Skin epidermis (tissue), 12 donors: ENCODE measurements around the gene GPRIN3.
A peak's percentile ranks its signal among the peaks of the same experiment; 100 is the strongest.

Experiments
- H3K27ac ChIP-seq, 21 experiments: fragments of 200-600 bp; sonication (generic) in 11 of 21; one replicate each; pipeline ENCODE4 v1.5.0; 2020; ENCODE audit warnings: mild to moderate bottlenecking in 3 of 21, inconsistent platforms in 2 of 21, moderate library complexity in 2 of 21
- H3K4me3 ChIP-seq, 7 experiments: fragments of 200-600 bp; sonication (generic) in 2 of 7; one replicate each; pipeline ENCODE4 v1.5.0; 2020; ENCODE audit warnings: inconsistent platforms in 2 of 7, mild to moderate bottlenecking in 2 of 7, moderate library complexity in 1 of 7

Gene GPRIN3

DNA sequence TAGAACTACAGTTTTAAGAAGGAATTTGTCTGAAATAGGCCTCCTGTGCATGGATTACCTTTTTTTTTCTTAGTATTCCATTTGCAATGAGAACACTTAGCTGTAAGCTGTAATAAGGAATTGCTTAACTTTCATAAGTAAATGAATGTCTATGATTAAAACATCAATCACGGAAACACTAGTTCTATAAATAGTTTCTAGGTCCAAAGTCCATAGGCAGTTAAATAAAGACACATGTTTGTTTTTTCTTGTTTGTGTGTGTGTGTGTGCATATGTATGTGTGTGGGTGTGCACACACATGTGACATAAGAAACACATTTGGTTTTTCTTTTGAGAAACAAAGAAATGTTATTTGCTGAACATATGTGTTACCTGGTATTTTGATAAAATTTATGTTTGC is 11.2 kb downstream of the GPRIN3 start:
- peak overlapping the region in 7 of 21 experiments; percentile 4 to 91 (median 76) for H3K27ac ChIP-seq
- no peak overlapping the region for H3K4me3 ChIP-seq

DNA sequence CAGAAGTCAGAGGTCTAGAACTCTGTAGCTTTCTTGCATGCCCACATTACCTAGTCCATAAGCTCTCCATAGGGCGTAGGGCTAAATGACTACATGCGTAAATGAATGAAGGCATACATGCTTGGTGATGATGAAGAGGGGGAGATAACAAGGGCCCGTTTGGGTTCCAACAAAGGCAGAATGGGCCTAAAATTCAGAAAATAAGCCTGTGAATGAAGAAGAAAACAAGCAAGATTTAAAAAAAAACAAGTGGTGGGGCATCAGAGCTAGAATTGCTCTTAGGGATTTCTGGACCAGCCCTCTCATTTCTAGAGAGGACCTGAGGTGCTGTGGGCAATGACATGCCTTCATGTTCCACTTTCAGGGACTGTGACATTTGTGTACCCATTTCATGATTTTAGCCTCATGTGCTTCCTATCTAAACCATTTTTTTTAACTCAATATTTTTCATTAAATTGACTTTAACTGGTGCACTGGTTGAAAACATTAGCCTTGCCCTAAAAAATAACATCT is 12.1 kb downstream of the GPRIN3 start:
- H3K27ac ChIP-seq, result peak overlapping the region in 15 of 21 experiments; percentile 3 to 91 (median 48)
- no peak overlapping the region for H3K4me3 ChIP-seq

DNA sequence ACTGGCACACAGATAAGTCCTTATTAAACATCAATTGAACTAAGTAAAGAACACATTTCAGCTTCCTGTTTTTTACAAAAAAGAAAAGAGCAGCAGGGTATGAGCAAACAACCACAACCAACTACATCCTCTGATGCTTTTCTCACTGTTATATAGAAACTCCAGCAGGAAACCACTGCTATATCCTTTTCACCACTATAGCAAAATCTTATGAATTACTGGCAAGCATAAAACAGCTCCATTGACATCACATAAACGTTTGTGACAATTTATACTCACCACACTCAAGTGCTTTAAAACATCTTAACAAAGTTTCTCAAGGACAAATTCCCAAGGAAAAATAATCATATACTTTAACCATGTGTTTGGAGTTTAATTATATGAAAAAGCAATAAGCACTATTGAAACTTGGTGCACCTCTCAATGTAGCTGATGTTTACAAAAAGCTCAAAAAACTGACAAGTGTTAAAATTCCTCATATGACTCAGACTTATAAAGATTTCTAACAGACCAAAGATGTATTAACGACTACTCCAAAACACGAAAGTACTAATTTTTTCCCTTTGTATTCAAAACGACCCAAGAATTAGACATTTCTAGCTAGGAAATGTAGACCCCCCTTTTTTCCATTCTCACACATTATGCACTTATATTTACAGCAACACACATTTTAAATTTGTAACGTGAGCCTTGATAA is 12.9 kb downstream of the GPRIN3 start:
- H3K27ac ChIP-seq, result peak overlapping the region in 13 of 21 experiments; percentile 3 to 91 (median 66)
- H3K4me3 ChIP-seq, result no peak overlapping the region

DNA sequence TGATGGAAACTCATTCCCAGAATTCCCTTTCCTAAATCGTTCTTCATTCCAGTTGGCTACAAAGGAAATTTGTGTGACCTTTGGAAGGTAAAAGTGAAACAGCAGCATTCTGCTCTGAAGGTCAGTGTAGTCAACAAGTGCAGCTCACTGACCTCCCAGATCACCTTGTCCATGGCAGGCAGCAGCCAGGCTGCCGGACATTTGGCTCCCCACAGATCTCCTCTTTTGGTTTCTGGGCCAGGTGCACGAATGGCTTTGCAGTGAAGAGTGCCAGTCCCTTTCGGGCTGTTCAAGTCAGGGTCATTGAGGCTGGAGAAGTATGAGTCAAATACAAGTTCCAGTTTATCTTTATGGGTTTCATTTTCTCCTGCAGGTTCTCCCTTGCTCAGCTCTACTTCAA is 14.3 kb downstream of the GPRIN3 start:
- Histone ChIP-seq H3K27ac (peak overlapping the region in 13 of 21 experiments; percentile 4 to 91 (median 47)), H3K4me3 (no peak overlapping the region)

DNA sequence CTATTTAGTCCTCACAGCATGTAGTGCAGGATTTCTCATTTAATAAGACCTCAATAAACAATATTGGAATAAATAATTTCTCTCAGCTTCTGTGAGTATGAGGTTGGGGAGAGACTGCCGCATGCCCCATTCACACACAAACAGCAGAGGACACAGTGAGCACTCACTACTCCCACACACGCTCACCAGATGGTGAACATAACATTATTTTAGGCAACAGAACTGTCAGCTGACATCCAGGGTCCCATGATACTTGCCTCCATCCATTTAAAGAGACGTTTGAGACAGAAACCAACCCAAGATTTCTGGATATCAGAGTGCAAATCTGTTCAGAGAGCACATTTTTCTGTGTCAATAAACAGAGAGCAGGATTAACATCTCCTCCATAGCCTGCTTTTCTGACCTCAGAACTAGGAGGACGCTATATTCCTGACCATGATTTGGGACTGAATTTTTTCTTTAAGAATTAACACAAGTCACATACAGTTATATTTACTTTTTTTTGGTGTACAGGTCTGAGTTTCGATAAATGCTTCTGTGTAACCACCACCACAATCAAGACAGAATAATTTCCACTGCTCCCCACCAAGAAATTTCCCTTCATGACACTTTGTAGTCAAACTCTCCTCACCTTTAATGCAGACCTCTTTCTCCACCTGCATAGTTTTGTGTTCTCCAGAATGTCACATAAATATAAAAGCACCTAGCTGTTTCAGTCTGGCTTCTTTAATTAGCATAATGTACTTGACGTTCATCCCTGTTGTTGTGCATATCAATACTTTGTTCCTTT is 16.7 kb downstream of the GPRIN3 start:
- no peak overlapping the region for H3K4me3 ChIP-seq
- peak overlapping the region in 10 of 21 experiments; percentile 2 to 91 (median 33) for H3K27ac ChIP-seq

DNA sequence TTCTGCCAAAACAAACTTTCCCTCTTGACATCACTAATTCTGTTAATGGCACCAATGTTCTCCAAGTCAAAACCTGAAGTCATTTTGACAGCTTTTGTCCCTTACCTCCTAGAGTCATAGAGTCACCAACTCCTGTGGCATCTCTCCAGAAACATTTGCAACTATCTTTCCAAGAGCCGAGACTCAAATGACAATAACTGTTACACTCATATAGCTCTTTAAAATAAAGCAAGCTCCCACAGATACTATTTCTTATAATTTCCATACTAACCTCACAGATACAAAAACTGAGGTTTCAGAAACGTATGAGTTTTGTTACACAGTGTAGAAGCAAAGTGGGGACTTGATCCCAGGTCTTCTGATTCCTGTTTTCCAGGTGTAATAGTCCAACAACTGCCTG is 18.3 kb downstream of the GPRIN3 start:
- H3K27ac ChIP-seq, result peak overlapping the region in 7 of 21 experiments; percentile 2 to 91 (median 53)

DNA sequence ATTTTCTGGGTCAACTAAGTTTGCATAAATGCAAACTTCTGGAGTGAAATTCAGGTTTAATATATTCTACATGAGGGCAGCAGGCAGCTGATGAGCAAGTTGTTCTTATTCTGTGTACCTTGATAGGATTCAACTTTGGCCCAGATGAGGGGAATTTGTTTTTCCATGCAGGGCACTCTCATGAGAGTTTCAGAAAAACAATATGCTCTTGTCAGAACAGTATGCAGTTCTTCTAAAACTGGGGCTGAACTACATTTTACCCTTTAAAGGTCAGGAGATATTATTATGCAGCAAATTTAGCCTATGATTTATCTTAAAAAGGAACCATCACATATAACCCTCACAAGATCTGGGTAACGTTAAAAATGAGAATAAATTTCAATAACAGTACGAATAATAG is 19.2 kb downstream of the GPRIN3 start:
- Histone ChIP-seq H3K4me3 (no peak overlapping the region), H3K27ac (peak overlapping the region in 7 of 21 experiments; percentile 2 to 91 (median 53))

More for the DNA sequence above, 18.3 kb downstream of the GPRIN3 start:
- no peak overlapping the region for H3K4me3 ChIP-seq

DNA sequence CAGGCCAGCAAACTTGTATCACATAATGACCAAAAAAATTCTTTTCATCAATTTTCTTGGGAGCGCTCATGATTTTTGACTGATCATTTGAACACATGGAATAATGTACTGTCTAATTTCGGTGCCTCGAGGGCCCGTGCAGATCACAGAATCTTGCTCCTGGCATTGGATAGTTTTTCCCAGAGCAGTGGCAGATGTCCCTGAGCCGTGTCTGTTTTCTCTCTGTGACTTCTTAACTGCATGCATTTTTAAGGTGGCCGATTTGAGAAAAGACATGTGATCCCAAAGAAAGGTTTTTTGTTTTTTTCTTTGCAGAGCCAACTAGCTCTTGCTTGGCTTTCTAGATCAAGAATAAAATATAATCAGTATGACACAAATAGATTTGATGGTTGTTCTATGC is 19.7 kb downstream of the GPRIN3 start:
- Histone ChIP-seq H3K4me3 (no peak overlapping the region), H3K27ac (peak overlapping the region in 5 of 21 experiments; percentile 9 to 91 (median 63))

DNA sequence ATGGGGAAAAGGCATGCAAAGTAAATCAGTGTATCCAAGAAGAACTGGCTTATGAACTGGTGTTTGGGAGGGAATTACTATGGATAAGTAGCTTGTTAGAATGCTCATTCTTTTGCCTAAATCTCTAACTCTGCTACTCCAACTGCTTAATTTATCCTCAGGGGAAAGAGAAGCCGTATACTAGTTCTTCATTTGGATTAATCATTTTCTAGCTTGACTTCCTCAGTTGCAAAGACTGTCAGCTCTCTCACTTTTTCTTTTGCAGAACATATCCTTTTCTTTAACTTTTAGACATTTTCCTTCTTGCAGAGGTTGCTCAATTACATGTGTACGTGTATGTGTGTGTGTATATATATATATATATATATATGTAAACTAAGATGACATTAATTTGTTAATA is 21.9 kb downstream of the GPRIN3 start:
- Histone ChIP-seq H3K27ac (peak overlapping the region in 9 of 21 experiments; percentile 10 to 91 (median 31)), H3K4me3 (no peak overlapping the region)

DNA sequence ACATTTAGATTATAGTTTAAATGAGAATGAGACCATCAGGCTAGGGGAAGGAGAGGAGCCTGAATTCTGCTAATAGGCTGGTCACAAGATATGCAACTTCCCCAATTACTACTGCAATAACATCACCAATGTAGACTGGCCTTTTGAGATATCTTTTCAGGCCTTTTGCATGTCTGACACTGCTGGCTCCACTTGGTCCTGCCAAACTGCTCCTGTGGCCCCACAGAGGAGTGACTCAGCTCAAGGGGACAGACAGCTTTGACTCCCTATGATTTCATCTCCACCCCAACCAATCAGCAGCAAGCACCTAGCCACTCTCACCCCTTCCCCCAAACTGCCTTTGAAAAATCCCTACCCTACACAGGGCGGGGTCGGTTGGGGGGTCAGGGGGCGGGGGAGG is 22.8 kb downstream of the GPRIN3 start:
- Histone ChIP-seq H3K27ac (peak overlapping the region in 8 of 21 experiments; percentile 16 to 91 (median 56)), H3K4me3 (no peak overlapping the region)

DNA sequence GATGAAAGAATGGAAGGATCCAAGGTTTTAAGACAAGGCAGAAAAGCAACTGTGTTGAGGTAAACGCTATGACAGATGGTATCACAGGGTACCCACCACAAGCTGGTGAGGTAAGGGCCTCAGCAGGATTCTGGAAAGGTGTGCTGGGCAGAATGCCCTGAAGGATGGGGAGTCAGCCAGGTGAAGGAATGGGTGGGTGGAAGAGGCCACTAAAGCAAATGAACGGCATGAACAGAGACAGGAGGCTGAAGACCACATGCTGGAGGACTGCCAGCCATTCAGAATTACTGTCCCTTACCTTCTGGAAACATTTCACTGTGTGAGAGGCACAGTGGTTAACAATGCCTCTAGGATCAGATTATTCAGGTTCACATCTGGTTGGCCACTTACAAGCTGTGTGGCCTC is 23.6 kb downstream of the GPRIN3 start:
- H3K4me3 ChIP-seq, result no peak overlapping the region
- H3K27ac ChIP-seq, result peak overlapping the region in 9 of 21 experiments; percentile 7 to 91 (median 43)

DNA sequence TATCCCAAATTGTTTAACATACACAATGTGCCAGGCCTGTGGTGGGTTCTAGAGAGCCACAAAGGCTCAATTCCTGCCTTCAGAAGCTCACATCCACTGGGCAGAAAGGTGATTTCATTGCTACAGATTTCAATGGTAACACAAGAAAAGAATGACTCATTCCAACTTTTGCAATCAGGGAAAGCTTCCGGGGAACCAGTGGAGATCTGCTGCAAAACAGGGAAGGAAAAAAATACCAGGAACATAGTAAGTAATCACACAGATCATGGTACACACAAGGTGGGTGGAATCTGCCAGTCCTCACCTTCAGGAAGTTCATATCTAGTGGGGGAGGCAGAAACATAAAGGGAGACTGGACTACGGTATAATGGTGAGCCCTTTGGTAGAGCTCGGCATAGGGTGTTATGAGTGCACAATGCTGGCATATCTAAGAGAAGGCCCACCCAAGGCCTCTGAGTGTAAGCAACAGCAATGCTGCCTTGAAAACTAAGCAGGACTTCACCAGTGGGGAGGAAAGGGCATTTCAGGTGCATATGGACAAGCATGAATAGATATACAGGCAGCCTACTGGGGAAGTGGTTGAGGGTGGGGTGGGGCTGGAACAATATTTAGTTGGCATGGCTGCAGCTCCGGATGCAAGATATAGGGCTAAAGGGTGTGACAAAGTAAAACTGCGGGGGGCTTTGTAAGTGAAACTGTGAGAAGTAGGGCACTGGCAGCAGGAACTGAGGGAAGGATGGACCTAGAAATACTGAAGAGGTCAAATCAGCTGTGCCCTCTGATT is 24.2 kb downstream of the GPRIN3 start:
- H3K4me3 ChIP-seq, result no peak overlapping the region
- H3K27ac ChIP-seq, result peak overlapping the region in 9 of 21 experiments; percentile 16 to 91 (median 57)

DNA sequence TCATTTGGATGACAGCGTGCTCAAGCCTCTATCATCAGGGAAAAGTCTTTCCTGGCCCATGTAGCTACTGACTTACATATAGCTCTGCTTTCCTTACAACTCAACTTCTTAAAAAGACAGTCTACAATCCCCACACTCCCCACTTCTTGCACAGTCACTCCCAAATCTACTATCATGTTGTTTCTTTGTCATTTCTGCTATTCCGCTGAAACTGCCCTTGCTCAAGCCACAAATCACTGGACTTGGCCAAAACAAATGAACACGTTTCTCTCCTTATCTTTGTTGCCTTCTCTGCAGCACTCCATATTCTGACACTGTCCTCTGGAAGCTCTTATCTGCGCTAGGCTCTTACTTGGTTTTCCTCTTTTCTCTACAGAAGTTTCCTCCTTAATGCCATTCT is 28.2 kb downstream of the GPRIN3 start:
- Histone ChIP-seq H3K4me3 (no peak overlapping the region), H3K27ac (no peak overlapping the region)

DNA sequence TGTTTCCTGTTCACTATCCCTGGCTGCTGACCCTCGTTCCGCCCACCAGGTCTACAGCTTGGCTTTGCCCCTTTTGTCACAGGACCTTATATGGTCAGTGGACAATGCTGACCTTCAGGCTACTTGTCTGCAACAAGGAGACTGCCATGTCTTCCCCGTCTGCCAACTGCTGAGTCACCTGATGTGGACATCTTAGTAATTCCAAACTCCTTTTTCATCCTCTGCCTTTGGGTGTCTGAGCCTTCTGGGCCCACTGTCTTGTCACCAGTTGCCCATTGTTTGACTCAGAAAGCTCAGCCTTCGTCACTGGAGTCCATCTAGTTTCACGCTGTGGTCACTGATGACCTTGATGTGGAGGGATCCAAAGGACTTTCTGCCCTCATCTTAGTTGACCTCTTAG is 30.2 kb downstream of the GPRIN3 start:
- Histone ChIP-seq H3K4me3 (no peak overlapping the region), H3K27ac (no peak overlapping the region)

DNA sequence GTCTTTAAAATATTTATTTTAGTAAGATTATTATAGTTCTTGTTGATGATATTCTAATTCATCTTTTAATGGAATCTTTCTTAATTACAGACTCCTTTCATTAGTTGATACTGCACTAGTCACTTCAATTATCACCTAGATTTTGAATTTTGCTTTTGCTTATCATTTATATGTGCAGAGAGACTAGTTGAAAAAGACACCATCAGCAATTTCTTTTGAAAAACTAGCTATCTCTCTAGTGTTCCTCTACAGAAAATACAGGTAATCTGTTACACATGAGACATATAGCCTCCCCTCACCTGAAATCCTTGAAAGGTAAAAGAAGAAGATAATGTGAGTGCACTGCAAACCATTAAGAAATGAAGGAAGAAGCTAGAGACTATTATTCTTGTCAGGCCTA is 31.3 kb downstream of the GPRIN3 start:
- Histone ChIP-seq H3K27ac (no peak overlapping the region), H3K4me3 (no peak overlapping the region)

DNA sequence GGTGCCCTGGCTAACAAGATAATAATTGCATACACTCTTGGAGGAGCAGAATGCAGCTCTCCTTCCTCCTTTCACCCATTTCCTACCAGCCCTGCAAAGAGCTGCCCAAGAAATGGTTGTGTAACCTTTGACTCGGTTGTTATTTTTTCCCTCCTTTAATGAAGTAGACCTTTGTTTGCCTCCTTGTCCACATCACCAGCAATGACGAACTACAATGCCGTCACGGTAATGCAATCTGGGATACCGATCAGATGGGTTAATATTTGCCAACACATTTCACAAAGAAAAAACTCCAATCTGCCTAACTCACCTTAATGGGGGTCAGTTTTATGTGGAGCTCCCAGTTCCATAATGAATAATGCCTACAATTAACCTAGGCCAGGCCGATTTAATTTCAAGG is 32.0 kb downstream of the GPRIN3 start:
- Histone ChIP-seq H3K27ac (no peak overlapping the region), H3K4me3 (no peak overlapping the region)

DNA sequence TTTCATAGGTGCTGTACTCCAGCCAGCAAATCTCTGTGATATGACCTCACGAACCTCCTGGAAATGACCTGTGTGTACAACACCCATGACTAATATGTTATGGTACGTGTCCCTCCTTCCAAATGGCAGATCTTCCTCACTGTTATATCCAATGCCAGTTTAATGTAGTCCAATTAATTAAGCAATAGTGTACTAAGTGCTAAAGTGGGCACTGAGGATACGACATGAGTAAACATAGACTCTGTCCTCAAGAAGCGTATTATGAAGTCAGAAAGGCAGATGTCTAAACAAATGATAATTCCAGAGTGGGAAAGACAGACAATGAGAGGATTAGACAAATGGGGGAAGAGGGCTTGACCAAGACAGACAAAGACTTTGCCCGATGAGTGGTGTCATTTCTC is 33.9 kb downstream of the GPRIN3 start:
- Histone ChIP-seq H3K27ac (no peak overlapping the region), H3K4me3 (no peak overlapping the region)

DNA sequence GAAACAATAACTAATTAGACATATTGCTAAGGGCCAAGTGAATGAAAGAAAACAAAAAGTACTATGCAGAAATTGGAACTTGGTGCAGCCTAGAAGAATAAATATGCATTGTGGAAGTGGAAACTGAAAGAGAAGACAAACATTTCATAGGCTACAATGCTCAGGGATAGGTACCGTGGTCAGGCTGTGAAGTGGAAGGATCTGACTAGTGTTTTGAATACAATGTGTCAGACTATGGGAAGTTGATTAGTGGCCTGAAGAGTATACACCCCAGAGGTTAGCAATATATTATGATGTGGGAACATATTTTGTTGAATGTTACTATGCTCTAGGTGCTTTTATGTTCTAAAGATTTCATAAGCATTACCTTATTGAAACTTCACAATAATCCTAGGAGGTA is 36.8 kb downstream of the GPRIN3 start:
- Histone ChIP-seq H3K27ac (no peak overlapping the region), H3K4me3 (no peak overlapping the region)

DNA sequence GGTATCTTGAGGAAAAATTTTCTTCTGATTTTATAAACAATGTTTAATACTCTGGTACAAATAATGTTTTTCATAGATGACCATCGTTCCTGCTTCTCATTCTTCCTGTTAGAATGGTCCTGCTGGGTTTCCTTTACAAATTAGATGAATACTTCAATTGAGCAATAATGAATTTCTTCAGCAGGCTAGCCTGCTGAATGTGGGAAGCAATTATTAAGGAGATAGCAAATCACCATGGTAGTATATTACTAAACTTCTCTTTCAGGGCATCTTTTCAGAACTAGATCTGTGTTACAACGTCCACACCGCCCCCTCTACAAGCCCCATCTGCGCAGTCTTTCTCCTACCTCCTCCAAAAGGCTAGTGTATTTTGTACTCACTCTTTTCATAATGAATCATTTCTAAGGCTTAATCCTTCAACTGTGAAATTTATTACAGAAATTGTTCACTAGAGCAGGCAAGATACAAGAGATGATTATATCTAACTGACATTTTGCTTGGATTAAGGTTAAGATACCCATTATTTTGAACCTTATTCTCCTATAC is 38.4 kb downstream of the GPRIN3 start:
- no peak overlapping the region for H3K27ac ChIP-seq
- H3K4me3 ChIP-seq, result no peak overlapping the region

DNA sequence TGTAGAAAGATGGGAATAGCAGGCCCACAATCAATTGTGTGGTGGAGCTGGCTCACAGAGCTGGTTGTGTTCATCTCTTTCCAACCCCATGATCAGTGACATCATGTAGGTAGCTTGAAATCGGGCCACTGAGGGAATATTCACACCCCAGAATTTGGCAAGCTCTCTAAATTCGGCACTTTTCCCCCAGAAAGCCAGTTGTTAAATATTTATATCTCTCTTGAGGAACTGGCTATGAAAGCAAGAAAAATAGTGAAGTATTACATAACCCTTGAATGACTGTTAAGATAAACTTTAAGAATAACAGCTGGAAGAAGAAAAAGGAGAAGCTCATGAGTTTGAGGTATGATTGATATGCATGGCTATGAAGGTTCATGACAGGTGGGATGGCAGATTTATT is 38.9 kb downstream of the GPRIN3 start:
- Histone ChIP-seq H3K27ac (no peak overlapping the region), H3K4me3 (no peak overlapping the region)
